ENCODE data around the gene ISOC1.

The ISOC1 gene

DNA sequence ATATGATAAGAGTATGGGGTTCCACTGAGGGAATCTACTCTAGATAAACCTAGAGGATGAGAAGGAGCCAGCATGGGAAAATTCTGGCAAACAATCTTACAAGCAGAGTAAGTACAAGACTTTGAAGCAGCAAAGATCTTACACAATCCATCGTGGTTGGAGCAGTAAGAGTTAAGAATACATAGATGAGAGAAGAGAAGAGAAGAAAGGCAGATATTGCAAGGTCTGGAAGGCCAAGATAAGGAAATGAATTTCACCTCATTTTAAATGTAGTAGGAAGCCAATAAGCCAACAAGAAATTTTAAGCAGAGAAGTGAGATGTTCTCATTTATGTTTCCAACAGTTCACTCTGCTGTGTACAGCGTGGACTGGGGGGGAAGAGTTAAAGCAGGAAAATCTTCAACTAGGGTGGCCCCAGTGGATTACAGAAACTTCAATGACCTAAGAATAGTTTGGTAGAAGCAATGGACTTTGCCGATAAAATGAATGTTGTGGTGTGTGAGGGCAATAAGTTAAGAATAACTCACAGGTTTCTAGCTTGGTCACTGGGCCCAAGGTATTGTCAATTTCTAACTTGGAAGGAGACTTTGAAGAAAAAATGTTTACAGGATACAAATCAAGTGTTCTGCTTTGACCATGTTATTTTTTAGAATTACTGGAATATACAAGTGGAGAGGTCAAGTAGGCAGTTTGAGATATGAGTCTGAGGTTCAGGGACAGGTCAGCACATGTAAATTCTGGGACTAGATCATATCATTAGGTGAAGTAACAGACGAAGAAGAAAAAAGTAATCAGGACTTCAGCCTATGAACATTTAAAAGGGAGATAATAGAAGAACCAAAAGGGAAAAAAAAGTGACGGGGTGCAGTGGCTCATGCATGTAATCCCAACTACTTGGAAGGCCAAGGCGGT is 12.1 kb upstream of the ISOC1 start:
- intact Hi-C loops (cut with DNase I) = no loop called here
- no peak for DNase-seq

DNA sequence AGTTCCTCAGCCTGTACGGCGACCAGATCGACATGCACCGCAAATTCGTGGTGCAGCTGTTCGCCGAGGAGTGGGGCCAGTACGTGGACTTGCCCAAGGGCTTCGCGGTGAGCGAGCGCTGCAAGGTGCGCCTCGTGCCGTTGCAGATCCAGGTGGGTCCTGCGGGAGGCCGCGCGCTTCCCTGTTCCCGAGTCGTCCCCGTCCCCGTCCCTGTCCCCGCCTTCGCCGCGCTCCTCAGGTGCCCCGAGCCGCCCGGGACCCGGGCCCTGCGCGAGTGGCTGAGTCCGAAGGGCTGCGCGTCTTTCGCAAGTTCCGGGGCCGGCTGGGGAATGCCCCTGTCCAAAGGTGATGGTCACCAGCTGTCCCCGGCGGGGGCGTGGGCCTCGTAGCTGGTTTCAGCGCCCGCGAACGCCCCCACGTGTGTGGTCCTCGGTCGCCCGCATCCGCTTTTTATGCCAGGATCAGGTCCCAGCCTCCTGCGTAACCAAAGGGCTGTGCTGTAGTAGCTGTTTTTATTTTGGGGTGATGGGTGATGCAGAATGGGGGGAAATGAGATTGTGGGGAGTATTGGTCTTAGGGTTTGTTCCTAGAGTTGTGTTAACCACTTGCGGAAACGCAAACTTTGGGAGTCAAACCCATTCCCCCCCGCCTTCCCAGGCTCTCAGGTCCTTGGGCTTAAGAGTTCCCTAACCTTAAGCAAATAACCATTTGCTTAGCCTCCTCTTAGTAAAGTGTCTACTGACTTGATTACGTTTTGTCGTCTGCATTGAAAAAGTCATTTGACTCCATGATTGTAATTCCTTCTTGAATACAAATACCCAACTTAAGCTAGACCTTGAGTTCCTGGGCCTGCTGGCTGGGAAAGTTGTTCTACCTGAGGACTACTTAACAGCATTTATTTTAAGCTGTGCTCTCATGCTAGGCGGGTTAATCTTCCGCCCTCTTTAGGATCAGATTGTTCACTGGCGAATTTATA is 663 bp downstream of the ISOC1 start:
- intact Hi-C loops (cut with DNase I) = no loop called here
- DNase-seq = peak; percentile 16 to 82 (median 64)

DNA sequence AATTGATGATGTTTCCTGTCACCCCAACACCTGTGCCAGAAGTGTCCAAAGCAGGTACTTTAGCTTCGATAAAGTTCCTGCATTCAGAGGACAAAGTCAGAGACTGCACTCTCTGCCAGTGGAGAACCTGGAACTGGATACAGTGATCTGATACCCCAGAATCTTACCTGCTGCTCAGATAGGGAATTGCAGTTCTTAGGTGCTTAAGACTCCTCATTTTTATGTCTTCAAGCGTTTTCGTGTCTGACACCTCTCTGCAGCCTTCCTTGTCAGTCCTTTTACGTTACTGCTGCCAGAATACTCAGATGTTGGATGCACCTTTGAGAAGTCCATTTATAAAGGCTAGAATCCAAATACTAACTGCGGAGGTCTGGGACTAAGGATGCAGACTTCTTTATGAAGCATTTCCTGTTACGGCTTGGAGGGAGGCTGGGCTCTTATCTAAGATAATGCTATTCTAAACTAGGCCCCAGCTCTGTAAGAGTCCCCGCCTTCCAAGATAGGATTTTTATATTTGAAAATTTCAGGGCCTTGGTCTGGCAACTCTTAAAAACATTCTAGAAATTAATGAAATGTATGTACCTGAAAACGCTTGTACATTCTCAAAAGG is 1.9 kb downstream of the ISOC1 start:
- intact Hi-C loops (cut with DNase I) = no loop called here
- DNase-seq = peak in 2 of 42 donors; percentile 5 to 6

DNA sequence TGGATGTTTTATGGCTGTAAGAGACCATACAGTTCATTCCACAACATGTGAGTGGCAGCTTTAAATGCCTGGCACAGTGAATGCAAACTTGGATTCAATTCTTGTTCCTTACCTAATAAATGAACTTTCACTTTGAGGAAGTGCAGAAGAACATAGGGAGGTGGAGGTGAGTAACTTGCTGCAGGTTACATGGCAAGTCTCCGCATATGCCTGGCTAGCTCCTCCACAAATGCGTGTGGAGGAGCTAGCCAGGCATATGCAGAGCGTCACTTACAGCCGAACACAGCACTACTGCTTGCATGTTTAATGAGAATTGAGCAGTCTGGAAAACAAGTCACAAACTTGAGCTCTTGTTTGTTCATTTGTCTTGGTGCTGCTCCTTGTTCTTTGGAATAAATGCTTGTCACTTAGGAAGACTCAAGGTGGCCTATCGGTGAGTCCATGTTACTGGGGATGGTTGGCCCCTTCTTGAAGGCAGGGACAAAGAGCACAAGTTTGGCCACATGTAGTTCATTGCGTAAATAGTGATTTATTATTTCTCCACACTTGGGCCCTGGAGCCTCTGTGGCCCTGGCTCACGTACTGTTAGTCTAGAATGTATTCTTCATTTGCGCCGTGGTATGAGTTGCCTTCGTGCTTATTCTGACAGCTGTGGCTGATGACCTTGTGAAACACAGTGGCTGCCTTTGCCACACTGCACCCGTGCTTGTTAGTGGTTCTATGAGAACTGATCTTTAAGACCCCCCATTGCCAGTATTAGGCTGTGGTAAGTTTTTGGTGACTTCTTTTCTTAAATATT is 3.1 kb downstream of the ISOC1 start:
- intact Hi-C loops (cut with DNase I) = no loop called here
- no peak for DNase-seq

DNA sequence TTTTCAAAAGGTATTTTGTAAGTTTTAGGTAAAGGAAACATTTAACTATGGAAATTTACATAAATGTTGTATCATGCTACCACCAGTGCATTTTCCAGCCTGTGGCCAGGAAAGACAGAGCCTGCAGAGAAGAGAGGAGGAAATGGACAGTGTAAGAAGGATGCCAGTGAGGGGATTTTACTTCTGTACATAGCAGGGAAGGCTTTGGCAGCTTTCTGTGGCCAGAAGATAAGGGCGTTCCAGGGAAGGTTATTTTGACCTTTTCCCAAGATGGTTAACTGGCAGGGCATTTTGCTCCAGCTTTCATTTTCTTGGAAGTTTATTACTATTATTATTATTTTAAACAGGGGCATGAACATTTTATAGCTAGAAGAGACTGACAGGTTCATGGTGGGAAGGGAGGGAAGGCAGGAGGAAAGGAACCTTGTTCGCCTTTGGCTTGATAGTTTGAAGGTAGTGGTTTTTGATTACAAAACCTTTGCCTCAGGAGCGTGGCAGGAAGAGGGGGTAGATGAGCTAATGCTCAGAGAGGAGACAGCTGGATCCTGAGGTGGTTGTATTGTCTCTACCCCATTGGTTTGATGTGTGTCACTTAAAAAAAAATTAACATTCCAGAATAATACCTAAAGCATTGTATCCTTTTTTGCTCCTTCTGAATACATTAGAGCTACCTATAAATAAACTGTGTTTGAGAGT is 4.1 kb downstream of the ISOC1 start:
- DNase-seq = peak in 9 of 42 donors; percentile 12 to 72 (median 29)
- intact Hi-C loops (cut with DNase I) = no loop called here

DNA sequence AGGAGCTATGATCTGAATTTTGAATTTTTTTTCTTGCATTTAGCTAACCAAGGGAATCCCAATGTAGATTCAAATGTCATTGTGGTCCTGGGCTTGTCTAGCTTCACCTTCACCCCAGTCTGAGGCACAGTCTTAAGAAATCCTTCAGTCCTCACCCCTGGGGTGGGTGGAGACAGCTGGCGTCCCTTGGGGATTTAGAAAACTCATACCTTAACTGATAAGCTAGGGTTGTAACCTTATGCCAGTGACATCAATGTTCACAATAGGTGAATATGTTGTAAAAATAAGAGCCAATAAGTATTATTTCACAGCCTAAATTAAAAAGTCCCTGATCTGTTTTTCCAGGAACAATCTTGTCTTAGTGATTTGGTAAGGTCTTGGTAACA is 4.6 kb downstream of the ISOC1 start:
- intact Hi-C loops (cut with DNase I) = no loop called here
- no peak for DNase-seq

DNA sequence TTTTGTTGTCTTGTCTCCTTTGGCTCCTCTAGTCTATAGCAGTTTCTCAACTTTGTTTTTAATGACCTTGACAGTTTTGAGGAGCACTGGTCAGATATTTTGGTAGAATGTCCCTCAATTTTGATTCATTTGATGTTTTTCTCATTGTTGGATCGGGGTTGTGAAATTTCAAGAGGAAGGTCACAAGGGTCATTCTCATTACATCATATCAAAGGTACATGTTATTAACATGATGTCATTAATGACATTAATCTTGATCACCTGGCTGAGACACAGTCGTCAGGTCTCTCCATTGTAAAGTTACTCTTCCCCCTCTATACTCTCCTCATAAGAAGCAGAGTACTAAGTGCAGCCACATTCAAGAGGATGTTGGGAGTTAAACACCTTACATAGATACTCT is 7.2 kb downstream of the ISOC1 start:
- intact Hi-C loops (cut with DNase I) = no loop called here
- DNase-seq = no peak

DNA sequence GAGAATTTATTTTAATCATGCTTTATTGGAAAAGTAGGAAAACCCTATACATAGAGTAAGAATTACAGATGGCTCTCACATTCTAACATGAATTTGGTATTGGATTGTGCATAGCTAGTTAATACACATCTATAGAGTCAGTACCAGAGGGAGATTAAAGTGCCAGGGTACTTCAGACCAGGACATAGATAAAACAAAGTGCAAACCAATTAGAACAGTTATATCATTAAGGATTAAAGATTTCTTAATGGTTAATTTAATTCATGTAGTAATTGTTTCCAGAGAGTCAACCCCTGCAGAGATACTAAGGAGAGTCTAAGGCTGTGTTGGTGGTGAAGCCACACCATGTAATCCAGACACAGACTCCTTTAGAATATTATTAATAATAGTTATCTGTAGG is 8.8 kb downstream of the ISOC1 start:
- intact Hi-C loops (cut with DNase I) = no loop called here
- DNase-seq = no peak

DNA sequence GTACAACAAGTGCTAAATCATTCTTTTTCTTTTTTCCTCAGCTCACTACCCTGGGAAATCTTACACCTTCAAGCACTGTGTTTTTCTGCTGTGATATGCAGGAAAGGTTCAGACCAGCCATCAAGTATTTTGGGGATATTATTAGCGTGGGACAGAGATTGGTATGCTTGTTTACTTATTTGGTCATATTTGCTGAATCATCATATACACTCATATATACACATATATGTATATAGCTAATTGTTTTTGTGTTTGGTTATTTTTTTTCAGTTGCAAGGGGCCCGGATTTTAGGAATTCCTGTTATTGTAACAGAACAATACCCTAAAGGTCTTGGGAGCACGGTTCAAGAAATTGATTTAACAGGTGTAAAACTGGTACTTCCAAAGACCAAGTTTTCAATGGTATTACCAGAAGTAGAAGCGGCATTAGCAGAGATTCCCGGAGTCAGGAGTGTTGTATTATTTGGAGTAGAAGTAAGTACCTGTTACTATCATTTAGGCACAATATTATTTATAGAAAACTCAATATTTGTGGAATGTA is 10.4 kb downstream of the ISOC1 start:
- intact Hi-C loops (cut with DNase I) = no loop called here

DNA sequence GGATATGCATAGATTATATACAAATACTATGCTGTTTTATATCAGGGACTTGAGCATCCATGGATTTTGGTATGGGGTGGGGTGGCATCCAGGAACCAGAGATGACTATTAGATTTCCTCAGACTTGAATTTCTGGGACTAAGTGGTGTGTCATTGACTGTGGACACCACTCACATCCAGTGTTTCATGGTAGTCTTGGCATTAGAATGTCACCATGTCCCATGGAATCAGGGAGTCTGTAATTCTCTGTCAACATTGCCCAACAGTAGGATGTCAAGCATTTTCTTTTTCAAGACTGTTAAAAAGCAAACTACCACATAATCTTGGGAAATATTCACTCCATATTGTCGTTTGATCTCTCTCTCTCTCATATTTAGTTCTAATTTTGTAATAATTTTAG is 13.1 kb downstream of the ISOC1 start:
- DNase-seq = no peak
- intact Hi-C loops (cut with DNase I) = no loop called here

More for the DNA sequence above, 10.4 kb downstream of the ISOC1 start:
- DNase-seq = no peak

DNA sequence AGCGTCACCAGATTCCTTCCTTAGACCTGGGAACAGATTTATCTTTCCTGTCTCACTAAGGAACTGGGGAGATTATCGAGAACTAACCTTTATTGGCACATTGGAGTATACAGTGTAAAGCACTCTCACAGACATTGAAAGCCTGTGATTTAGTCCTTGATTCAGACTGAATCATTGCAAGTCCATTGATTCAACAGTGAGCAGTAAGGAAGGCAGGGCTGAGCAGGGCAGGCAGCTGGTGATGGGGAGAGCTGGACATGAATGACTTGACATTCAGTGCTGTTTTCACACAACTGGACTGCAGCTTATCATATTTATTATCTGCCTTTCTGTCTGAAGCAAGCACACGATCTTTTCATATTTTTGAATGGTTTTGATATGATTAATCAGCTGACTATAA is 16.2 kb downstream of the ISOC1 start:
- intact Hi-C loops (cut with DNase I) = no loop called here
- no peak for DNase-seq

DNA sequence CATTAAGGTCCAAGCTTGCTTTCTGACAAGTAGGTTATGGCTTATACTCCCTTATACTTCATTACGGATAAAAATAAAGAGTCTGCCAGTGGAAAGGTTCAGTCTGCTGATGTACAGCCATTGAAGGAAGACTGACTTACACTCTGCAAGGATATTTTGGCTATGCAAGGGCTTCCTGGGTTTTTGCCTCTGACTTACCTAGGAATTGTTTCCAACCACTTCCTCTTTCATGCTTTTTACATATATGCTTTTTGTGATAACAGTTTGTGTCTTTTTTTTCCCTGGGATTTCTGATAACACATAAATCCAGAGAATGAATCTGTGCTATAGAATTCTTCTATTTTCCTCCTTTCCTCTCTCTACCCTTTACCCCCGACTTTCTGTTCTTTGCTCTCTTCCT is 16.8 kb downstream of the ISOC1 start:
- intact Hi-C loops (cut with DNase I) = no loop called here
- no peak for DNase-seq

DNA sequence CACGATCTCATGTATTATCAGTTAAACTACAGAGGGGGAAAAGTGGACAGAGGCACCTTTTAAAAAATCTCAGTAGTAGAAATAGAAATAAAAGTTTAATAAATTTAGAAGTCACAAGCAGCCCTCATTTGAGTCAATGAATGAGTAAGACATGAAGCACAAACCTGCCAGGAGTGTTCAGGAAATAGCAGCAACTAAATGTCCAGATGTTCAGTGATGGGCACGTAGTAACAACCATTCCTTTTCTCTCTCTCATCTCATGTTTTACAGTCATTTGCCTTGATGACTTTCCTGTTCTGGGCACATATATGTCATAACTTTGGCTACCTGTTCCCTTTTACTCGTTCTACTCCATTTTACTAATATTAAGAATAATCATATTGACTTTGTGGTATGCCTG is 17.7 kb downstream of the ISOC1 start:
- intact Hi-C loops (cut with DNase I) = no loop called here
- no peak for DNase-seq

DNA sequence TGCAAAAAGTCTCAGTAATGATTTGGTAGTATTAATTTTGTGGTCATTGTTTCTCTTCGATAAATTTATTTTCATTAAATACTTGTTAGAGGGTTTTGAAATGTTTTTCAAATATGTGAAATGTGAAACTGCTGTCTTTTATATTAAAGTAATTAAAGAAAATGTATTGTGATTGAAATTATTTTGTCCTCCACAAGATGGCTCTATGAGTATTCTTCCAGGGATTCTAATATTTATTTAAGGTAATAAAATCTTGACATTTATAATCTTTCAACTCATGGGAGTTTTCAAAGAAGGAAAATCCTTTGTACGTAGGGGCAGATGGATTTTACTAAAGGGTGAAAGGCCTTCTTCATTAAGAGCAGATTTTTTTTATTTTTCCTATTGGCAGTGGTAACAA is 19.3 kb downstream of the ISOC1 start:
- intact Hi-C loops (cut with DNase I) = no loop called here
- no peak for DNase-seq

DNA sequence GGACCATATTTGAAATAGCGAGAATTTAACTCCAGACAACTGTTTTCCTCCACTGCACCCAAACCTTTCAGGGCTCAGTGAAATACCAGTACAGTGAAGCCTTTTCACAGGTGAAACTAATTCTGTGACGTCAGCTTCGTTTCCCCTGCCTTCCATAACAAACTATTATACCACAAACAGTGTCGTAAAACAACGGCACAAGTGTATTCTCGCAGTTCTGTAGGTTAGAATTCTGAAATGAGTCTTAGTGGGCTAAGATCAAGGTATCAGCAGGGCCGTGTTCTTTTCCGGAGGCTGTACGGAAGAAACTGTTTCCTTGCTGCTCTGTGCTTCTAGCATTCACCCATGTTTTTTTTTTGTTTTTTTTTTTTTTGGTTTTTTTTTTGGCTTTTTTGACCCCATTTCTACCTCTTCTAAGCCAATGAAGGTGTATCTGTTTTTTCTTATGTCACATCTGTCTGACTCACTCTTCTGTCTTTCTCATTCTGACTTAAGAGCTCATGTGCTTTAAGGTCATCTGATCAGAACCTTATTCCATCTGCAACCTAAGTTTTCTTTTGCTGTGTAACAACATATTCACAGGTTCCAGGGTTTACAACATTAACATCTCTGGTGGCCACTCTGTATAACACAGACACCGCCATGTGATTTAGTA is 20.1 kb downstream of the ISOC1 start:
- no peak for DNase-seq
- intact Hi-C loops (cut with DNase I) = no loop called here

DNA sequence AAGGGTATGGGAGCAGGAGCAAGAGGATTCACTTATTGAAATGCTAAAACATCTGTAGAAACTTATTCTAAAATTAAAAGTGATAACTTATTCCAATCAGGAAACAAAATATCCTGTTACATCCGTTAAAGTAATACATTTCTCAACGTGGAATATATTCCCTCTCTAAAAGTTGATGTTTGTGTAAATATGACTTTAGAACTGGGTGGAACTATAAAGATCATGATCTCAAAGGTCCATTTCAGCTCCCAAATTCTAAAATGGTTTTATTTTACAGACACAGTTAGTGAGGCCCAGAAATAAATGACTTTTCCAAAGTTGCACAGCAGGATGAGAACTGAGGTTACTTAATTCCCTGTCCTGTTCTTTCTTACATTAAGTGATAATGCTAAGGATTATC is 21.1 kb downstream of the ISOC1 start:
- intact Hi-C loops (cut with DNase I) = no loop called here

DNA sequence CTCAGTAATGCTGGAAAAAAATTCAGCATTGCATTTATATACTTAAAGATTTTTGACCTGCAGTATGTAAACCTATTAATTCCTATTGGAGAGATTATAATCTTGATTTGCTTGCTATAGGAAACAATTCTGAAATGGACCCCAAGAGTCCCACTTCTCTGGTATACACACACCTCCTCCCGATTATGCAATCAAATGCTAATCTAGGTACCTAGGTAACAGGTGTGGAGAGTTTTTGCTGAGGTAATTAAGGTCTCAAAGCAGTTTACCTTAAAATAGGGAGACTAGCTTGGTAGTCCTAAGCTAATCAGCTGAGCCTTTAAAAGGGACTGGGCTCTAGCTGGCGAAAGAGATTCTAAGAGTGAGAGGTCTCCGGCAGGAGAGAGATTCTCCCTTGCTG is 22.2 kb downstream of the ISOC1 start:
- intact Hi-C loops (cut with DNase I) = no loop called here
- DNase-seq = no peak

More for the DNA sequence above, 21.1 kb downstream of the ISOC1 start:
- DNase-seq = no peak

DNA sequence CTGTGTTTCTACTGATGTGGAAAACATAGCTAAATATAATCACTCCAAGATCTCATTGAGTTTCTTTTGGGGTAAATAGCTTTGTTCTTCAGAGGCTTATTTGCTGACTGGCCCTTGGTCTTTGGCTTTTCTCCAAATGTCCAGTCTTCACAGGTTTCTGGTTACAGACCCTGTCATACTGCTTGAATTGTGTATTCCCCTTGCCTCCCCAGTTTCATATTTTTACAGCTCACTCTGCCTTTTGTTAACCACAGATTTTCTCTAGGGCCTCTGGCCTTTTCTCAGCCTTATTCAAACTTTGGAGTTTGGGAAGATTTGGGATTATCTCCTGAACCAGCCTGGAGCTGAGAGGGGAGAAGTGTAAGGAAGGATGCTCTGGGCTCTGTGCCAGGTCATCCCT is 23.9 kb downstream of the ISOC1 start:
- no peak for DNase-seq
- intact Hi-C loops (cut with DNase I) = no loop called here

Data from head of caudate nucleus (tissue), 42 donors.